ENCODE data around the gene PANK4. TPM values are rescaled to one million over a fixed set of nuclear protein-coding genes. Genes with fewer than 3 reads are reported as not detected.

Gene PANK4
- total RNA-seq, 1 experiment from 2014 or later: 27.0 TPM

GRCh38 chr1:2519029-2519685 is 7.2 kb downstream of the PANK4 start:
- Mint-ChIP-seq H3K4me3 (ENCODE audit: unreplicated experiment) (no peak overlapping the region), H3K27me3 (ENCODE audit: insufficient read depth, unreplicated experiment) (no peaks in the 10 kb centered on the region), H3K27ac (ENCODE audit: unreplicated experiment) (no peak overlapping the region), H3K4me1 (ENCODE audit: low read depth, unreplicated experiment) (no peaks in the 10 kb centered on the region), H3K9me3 (ENCODE audit: unreplicated experiment) (no peaks in the 10 kb centered on the region), H3K36me3 (ENCODE audit: insufficient read depth, unreplicated experiment) (peaks cover 6% of the 10 kb centered on the region)
- no peak overlapping the region for H3K4me3 ChIP-seq (ENCODE audit: low read depth, low read length)
- no peaks in the 10 kb centered on the region for H3K36me3 ChIP-seq (ENCODE audit: control insufficient read depth, insufficient read depth, low read length)
- H3K4me1 ChIP-seq: no peaks in the 10 kb centered on the region
- ChIA-PET POLR2A (no interaction called here), CTCF (no interaction called here)
- DNase-seq: no peak
- no peak for TF ChIP-seq CTCF (IDR thresholded peaks at IDR 0.05; ENCODE audit: insufficient read depth in 1 of 2, low read depth in 1 of 2, low read length in 1 of 2, severe bottlenecking in 1 of 2, unreplicated experiment in 1 of 2)
- no peaks in the 10 kb centered on the region for H3K9me3 ChIP-seq
- H3K27me3 ChIP-seq (replicated peaks; ENCODE audit: control insufficient read depth, insufficient read depth, low read length): no peaks in the 10 kb centered on the region
- intact Hi-C loops (cut with micrococcal nuclease; ENCODE audit: unreplicated experiment): no loop called here
- BruUV-seq (replicated peaks): no TSS peak

- intact Hi-C loops (cut with micrococcal nuclease; ENCODE audit: unreplicated experiment): no loop called here
- Mint-ChIP-seq H3K4me1 (ENCODE audit: low read depth, unreplicated experiment) (no peaks in the 10 kb centered on the region), H3K4me3 (ENCODE audit: unreplicated experiment) (no peak overlapping the region), H3K36me3 (ENCODE audit: insufficient read depth, unreplicated experiment) (peaks cover 6% of the 10 kb centered on the region), H3K27ac (ENCODE audit: unreplicated experiment) (no peak overlapping the region), H3K27me3 (ENCODE audit: insufficient read depth, unreplicated experiment) (no peaks in the 10 kb centered on the region), H3K9me3 (ENCODE audit: unreplicated experiment) (no peaks in the 10 kb centered on the region)
- H3K4me3 ChIP-seq (ENCODE audit: low read depth, low read length): no peak overlapping the region
- no peaks in the 10 kb centered on the region for H3K36me3 ChIP-seq (ENCODE audit: control insufficient read depth, insufficient read depth, low read length)
- no peaks in the 10 kb centered on the region for H3K4me1 ChIP-seq
- H3K27me3 ChIP-seq (replicated peaks; ENCODE audit: control insufficient read depth, insufficient read depth, low read length): no peaks in the 10 kb centered on the region
- ChIA-PET POLR2A (no interaction called here), CTCF (no interaction called here)
- no peak for DNase-seq
- no TSS peak for BruUV-seq (replicated peaks)
- no peak for TF ChIP-seq CTCF (IDR thresholded peaks at IDR 0.05; ENCODE audit: insufficient read depth in 1 of 2, low read depth in 1 of 2, low read length in 1 of 2, severe bottlenecking in 1 of 2, unreplicated experiment in 1 of 2)
- no peaks in the 10 kb centered on the region for H3K9me3 ChIP-seq
These were observed 7.9 kb downstream of the PANK4 start for GRCh38 chr1:2518528-2518927.

- H3K4me1 Mint-ChIP-seq (ENCODE audit: low read depth, unreplicated experiment): no peaks in the 10 kb centered on the region
- Histone ChIP-seq H3K4me1 (no peaks in the 10 kb centered on the region), H3K9me3 (no peaks in the 10 kb centered on the region), H3K4me3 (ENCODE audit: low read depth, low read length) (no peak overlapping the region), H3K36me3 (ENCODE audit: control insufficient read depth, insufficient read depth, low read length) (no peaks in the 10 kb centered on the region), H3K27me3 (replicated peaks; ENCODE audit: control insufficient read depth, insufficient read depth, low read length) (no peaks in the 10 kb centered on the region)
- H3K4me3 Mint-ChIP-seq (ENCODE audit: unreplicated experiment): no peak overlapping the region
- ChIA-PET CTCF (no interaction called here), POLR2A (no interaction called here)
- H3K27me3 Mint-ChIP-seq (ENCODE audit: insufficient read depth, unreplicated experiment): no peaks in the 10 kb centered on the region
- no peaks in the 10 kb centered on the region for H3K9me3 Mint-ChIP-seq (ENCODE audit: unreplicated experiment)
- BruUV-seq (replicated peaks): no TSS peak
- intact Hi-C loops (cut with micrococcal nuclease; ENCODE audit: unreplicated experiment): no loop called here
- H3K36me3 Mint-ChIP-seq (ENCODE audit: insufficient read depth, unreplicated experiment): peaks cover 6% of the 10 kb centered on the region
- TF ChIP-seq CTCF (IDR thresholded peaks at IDR 0.05; ENCODE audit: insufficient read depth in 1 of 2, low read depth in 1 of 2, low read length in 1 of 2, severe bottlenecking in 1 of 2, unreplicated experiment in 1 of 2): no peak
- DNase-seq: no peak
- no peak overlapping the region for H3K27ac Mint-ChIP-seq (ENCODE audit: unreplicated experiment)
These were observed 8.4 kb downstream of the PANK4 start for GRCh38 chr1:2517966-2518365.
